AML-193 (cell line): ENCODE results near the gene PAQR9.

Source experiments
- DNase-seq, 2 experiments: peaks; one replicate each; lab custom pipeline; 2025; lab: John Stamatoyannopoulos, UW

PAQR9 gene

GRCh38 chr3:142950972-142951371 lies 12.5 kb downstream of the PAQR9 start:
- DNase-seq: no peak

GRCh38 chr3:142947799-142948575 lies 15.5 kb downstream of the PAQR9 start:
- DNase-seq: no peak

- DNase-seq: no peak
Observed at GRCh38 chr3:142947352-142947751, 16.1 kb downstream of the PAQR9 start.

DNA sequence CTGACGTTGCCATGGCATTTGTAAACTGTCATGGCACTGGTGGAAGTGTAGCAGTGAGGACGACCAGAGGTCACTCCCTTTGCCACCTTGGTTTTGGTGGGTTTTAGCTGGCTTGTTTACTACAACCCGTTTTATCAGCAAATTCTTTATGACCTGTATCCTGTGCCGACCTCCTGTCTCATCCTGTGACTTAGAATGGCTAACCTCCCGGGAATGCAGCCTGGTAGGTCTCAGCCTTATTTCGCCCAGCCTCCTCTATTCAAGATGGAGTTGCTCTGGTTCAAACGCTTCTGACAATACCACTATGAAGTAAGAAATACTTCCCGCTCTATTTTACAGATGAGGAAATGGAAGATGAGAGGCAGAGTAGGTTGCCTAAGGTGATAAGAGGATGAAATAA lies 16.6 kb downstream of the PAQR9 start:
- DNase-seq: no peak

DNA sequence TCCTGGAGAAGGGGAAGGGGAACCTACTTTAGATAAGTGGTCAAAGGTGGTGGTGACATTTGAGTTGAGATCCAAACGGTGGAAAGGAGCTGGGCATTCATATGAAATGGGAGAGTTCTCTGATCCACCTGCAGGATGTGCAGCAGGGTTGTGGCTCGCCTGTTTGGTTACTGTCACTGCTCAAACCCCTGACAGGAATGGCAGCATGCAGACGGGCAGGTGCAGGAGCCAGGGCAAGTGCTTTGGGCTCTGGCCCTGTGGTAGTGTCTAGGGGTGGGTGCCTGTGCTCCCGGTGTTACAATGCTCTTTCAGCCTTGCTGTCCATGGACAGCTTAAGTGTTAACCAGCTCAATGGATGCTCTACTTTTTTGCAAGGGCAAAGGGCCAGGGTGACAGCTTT lies 18.5 kb downstream of the PAQR9 start:
- no peak for DNase-seq

DNA sequence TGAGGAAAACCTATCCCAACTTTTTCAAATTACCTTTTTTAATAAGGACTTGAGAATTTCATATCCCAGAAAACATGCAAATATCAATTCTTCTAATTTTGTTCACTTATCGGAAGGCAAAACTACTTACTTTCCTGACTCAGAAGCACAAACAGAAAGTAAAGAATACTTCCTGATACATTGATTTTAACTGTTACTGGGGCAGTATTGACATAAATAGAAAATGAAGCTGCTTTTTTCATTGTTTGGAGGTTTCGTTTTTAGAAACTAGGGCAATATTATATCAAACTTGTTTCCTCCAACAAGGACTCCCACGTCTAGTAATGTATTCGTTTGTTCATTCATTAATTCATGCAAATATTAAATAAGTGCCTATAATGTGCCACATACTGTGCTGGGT lies 19.1 kb downstream of the PAQR9 start:
- DNase-seq: no peak

- no peak for DNase-seq
Observed at GRCh38 chr3:142943870-142944269, 19.6 kb downstream of the PAQR9 start.

DNA sequence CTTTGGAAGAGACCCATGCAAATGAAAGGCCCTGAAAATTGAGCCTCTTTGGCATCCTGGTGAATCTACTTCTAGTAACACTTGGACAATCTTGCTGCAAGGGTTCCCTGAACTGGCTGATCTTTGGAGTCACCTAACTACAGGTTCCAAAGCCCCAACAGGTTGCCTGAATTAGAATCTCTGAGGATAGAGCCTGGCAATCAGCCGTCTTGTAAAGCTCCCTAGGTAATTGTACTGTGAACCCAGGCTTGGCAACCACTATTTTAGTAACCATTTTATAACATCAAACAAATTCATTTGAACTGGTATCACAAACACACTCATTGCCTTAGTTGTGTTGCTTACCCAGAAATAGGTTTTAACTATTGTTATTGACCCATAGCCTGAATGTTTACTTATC lies 20.1 kb downstream of the PAQR9 start:
- DNase-seq: no peak

DNA sequence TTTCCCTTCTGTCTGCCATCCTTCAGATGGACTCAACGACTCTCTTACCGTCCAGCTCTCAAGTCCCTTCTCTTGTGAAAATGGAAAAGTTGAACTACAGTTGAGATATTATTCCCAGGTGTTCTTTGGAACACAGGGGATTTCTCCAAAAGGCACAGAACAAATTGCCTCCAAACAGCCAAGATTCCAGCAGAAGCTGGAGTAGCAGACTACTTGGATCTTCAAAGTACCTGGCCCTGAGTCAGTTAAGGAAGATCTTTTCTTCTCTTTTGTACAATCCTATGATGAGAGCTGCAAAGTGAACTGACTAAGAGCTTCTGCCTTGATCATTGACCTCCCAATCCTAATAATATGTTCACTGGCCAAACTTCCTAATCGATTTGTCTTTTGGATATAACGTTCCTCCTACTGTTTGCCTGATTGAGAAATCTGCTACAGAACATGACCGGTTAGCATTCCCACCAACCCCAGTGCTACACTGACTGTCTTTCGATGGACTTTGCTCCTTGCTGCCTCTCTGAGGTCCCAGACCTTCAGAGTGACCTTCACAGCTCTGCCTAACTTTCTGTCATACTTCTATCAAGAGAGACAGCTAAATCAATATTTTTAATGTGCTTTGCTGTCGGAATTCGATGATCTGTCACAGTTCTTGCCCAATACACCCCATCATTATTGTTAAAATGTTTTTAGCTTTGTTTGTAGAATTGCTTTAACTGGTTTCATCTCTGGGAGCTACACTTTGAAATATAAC lies 21.9 kb downstream of the PAQR9 start:
- no peak for DNase-seq

GRCh38 chr3:142940472-142940871 lies 23.0 kb downstream of the PAQR9 start:
- no peak for DNase-seq

DNA sequence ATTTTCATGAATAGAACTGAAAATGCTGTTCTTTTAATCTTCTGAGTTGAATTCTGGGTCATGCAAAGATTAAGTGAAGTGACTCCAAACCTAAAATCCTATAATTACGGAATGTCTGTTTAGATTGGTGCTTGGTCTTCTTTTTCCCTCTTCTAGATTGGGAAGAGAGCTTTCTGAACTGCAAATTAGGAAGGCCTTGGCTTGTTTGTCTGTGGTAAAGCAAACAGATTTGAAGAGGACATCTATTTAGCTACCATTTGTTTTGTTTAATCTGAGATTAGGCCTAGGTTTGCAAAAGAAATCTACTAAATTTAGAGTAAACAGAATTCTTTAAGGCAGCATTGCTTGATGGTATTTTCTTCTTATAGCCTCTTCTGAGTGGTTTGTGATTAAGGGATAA lies 23.5 kb downstream of the PAQR9 start:
- DNase-seq: no peak

DNA sequence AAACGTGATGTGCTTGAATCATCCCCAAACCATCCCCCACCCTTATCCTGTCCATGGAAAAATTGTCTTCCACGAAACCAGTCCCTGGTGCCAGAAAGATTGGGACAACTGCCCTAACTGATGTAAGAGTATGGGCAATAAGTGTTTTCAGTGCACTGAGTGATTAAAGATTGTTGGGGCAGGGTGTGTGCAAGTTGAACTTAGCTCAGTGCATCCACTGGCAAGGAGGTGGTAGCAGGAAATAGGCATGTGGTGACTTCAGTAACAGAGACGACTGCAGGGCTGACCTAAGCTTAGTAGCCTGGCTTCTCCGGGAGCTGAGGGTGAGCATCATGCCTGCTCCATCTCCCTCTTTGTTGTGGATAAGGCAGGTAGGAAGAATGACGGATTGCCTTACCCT lies 27.5 kb downstream of the PAQR9 start:
- no peak for DNase-seq

DNA sequence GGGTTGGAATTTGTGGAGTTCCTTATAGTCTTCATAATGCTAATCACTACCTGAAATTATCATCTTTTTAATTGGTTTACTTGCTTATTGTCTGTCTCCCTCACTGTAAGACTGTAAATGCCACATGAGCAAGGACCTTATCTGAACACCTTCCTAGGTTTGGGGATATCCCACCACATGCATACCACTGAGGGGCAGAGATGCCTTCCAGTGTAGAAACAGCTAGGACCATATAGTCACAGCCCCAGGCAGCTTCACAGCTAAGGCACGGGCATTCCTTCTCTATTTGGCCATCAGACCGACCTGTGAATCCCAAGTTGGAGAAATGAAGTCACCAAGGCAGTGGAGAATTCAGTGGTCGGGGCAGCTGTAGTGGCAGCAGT lies 28.6 kb downstream of the PAQR9 start:
- DNase-seq: no peak

GRCh38 chr3:142934128-142934886 lies 29.2 kb downstream of the PAQR9 start:
- DNase-seq: no peak

DNA sequence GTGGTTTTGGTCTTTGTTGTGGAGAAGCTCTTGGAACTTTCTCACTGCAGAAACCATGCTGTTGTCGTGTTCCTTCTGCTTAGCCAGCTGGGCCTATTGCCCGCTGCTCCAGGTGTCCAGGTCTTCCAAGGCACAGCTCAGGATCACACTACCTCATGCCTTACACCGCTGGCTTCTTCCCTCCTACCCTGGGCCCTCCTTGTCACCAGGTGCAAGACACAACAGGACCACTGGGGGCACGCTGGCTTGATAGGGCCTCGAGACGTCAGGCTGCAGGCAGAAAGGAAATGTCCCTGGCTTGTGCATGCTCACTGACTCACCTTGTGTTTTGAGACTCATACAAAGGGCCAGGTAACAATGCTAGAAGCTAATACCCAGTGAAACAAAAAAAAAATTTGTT lies 32.3 kb downstream of the PAQR9 start:
- DNase-seq: no peak

- DNase-seq: no peak
Observed at GRCh38 chr3:142930463-142930862, 33.0 kb downstream of the PAQR9 start.

DNA sequence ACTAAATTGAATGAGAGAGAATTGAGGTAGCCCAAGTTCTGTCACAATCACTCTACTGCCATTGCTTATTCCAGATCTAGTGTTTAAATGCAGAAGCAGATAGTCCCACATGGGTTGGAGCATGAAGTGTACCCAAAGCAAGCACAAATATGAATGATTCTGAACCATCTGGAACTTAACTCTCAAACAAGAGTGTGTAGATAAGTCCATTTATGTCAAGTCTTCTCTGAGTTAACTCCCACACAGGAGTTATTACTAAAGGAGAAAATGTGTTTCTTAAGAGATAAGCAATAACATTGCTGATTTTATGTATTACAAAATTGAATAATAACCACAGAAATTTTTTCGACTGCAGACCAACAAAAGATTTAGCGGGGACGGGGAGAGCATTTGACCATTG lies 33.6 kb downstream of the PAQR9 start:
- no peak for DNase-seq

GRCh38 chr3:142929109-142929508 lies 34.4 kb downstream of the PAQR9 start:
- DNase-seq: peak; percentile 92 to 94

- no peak for DNase-seq
Observed at GRCh38 chr3:142926368-142926944, 37.0 kb downstream of the PAQR9 start.

GRCh38 chr3:142925140-142925539 lies 38.3 kb downstream of the PAQR9 start:
- no peak for DNase-seq

DNA sequence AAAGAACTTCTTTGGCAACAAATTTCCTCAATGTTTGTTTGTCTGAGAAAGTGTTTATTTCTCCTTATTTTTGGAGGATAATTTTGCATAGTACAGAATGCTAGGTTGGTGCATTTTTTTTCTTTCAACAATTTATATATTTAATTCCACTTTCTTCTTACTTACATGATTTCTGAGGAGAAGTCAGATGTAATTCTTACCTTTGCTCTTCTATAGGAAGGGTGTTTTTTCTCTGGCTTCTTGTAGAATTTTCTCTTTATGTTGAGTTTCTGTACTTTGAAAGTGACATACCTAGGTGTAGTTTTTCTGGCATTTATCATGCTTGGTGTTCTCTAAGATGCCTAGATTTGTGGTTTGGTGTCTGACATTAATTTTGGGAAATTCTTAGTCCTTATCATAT lies 39.8 kb downstream of the PAQR9 start:
- DNase-seq: no peak

- DNase-seq: no peak
Observed at GRCh38 chr3:142916605-142917004, 46.9 kb downstream of the PAQR9 start.

GRCh38 chr3:142915636-142916035 lies 47.8 kb downstream of the PAQR9 start:
- no peak for DNase-seq
